Measurements from ENCODE around the gene PRM2.
"Not testable (repeated sequence)": the region's sequence is repeated elsewhere in the genome, so short reads cannot be mapped to it uniquely, and the experiment has no call there.

The PRM2 gene

DNA sequence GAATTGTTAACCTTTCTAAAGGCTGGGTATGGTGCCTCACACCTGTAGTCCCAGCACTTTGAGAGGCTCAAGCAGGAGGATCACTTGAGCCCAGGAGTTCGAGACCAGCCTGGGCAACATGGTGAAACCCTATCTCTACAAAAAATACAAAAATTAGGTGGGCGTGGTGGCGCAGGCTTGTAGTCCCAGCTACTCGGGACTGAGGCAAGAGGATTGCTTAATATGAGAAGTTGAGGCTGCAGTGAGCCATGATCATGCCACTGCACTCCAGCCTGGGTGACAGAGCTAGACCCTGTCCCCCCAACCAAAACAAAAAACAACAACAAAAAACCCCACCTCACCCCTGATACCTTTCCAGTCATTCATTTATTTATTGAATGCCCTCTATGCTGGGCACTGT is 13.4 kb upstream of the PRM2 start:
- not testable (repeated sequence) for DNase-seq (ENCODE audit: low spot score)

DNA sequence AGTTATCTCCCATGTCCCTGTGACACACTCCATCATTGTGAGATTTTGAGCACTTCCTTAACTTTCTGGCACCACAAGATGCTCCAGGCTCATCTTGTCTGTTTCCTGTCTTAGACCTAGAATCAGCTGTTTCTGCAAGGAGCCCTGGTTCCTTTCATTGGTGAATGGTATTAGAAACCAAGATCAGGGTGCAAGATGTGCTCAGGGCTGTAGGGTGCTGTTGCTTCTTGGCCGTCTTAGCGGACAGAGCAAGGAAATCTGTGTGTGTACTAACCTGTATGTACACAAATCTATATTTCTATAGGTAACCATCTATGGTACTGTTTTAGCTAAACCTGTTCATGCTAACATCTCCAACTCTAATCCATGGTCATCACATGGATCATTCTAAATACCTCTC is 12.9 kb upstream of the PRM2 start:
- DNase-seq (ENCODE audit: low spot score): no peak

DNA sequence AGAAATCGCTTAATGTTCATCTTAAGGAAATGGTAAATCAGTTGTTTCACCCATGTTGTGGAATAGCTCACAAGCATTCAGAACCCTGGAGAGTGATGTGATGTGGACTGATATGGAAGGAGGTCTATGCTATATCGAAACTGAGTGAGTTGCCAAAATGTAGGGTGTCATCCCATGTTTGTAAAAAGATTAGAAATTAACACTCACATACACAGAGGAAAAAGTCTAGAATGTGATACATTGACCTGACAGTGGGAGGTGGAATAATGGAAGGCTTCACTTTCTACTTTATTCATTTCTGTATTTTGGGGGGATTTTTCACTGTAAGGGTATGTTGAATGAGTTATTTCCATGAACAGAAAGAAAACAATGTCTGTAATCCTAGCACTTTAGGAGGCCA is 9.6 kb upstream of the PRM2 start:
- DNase-seq (ENCODE audit: low spot score): no peak

DNA sequence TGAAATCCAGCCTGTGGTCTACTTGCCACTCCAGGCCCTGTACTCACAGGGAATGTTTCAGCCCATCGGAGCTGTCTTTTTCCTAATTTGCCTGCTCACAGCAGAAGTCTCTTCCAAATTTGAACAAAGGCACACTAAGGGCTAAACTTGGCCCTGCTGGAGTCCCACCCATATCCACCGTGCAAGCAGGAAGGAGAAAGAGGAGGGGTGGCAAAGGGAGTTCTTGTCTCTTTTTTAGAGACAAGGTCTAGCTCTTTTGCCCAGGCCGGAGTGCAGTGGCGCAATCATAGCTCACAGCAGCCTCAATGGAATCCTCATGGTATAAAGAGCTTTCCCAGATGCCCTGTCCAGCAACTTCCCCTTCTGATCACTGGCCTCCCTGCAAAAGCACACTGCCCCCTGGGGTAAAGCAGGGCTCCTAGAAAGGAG is 7.6 kb upstream of the PRM2 start:
- DNase-seq (ENCODE audit: low spot score): no peak

GRCh38 chr16:11280616-11281522 is 4.6 kb upstream of the PRM2 start, which contains the start of gene PRM1:
PRM1 (minus strand) TSS chr16:11281330; CDS start chr16:11281238, 92 bp downstream.
- DNase-seq (ENCODE audit: low spot score): peak; percentile 14

GRCh38 chr16:11278681-11279628 is 2.7 kb upstream of the PRM2 start:
- DNase-seq (ENCODE audit: low spot score): no peak

DNA sequence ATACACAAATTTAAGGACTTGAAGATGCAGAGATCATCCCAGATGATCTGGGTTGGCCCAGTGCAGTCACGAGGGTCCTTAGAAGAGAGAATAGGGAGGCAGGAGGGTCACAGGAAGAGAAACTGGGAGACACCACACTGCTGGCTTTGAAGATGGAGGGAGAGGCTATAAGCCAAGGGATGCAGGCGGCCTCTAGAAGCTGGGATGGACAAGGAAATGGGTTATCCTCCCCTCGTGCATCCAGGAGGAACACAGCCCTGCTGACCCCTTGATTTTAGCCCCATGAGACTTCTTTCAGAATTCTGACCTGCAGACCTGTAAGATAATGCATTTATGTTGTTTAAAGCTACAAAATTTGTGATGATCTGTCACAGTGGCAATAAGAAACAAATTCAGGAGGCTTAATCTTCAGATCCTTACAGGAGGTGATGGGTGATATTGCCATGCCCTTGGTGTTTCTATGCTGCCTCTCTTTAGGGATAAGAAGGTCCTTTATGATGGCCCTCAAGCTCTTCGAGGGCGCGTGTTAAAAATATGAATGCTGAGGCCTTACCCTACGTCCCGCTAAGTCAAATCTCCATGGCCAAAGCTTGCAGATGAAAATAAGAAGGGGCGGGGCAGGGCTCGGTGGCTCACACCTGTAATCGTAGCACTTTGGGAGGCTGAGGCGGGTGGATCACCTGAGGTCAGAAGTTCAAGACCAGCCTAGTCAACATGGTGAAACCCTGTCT is 1.5 kb upstream of the PRM2 start:
- no peak for DNase-seq (ENCODE audit: low spot score)

GRCh38 chr16:11276896-11277593 is 765 bp upstream of the PRM2 start:
- no peak for DNase-seq (ENCODE audit: low spot score)

GRCh38 chr16:11274964-11275363 is 1.3 kb downstream of the PRM2 start:
- no peak for DNase-seq (ENCODE audit: low spot score)

- DNase-seq (ENCODE audit: low spot score): no peak
Measured at GRCh38 chr16:11273721-11274324, 2.5 kb downstream of the PRM2 start.

GRCh38 chr16:11272921-11273720 is 3.2 kb downstream of the PRM2 start, which contains the start of gene PRM3:
PRM3 (minus strand) TSS chr16:11273629; CDS start chr16:11273595, 34 bp downstream.
- DNase-seq (ENCODE audit: low spot score): no peak

GRCh38 chr16:11272484-11272883 is 3.8 kb downstream of the PRM2 start:
- DNase-seq (ENCODE audit: low spot score): no peak

DNA sequence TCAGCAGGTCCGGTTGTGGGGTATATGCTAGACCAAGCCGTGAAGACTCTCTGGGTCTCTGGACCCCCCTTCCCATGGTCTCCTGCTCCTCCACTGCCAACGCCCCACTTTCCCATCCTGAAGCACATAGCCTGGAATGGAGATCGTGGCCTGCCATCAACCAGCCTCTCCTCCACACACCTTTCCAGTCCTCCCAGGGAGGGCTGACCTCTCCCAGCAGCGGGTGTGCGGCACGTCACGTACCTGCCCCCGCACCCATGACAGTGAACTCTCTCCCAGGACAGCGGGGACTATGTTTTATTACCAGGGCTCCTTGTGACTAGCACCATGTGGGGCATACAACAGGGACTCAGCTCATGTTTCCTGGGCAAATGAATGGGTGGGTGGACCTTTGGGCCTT is 4.7 kb downstream of the PRM2 start:
- no peak for DNase-seq (ENCODE audit: low spot score)

- DNase-seq (ENCODE audit: low spot score): no peak
Measured at GRCh38 chr16:11270602-11271162, 5.6 kb downstream of the PRM2 start.

GRCh38 chr16:11268921-11269375 is 7.3 kb downstream of the PRM2 start, which contains the start of gene TNP2:
TNP2 (minus strand) TSS chr16:11269325; CDS start chr16:11269262, 63 bp downstream.
- DNase-seq (ENCODE audit: low spot score): no peak

DNA sequence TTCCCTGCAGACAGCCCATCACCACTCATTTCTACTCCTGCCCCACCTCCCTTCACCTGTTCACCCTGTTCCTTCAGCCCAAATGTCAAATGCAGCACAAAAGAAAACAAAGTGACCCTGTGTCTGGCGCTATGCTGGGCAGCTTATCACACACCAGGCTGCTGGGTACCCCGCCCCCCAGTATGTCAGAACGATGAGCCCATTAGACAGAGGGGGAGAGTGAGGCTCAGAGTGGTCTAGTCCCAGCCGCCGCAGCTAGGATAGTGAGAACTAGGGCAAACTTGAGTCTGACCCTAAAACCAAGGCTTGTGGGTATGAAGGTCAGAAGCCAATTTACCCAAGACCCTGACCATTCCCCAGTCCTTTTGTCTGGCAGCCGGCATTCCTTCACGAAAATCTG is 11.2 kb downstream of the PRM2 start:
- DNase-seq (ENCODE audit: low spot score): no peak

GRCh38 chr16:11264155-11264832 is 12.0 kb downstream of the PRM2 start:
- DNase-seq (ENCODE audit: low spot score): no peak

DNA sequence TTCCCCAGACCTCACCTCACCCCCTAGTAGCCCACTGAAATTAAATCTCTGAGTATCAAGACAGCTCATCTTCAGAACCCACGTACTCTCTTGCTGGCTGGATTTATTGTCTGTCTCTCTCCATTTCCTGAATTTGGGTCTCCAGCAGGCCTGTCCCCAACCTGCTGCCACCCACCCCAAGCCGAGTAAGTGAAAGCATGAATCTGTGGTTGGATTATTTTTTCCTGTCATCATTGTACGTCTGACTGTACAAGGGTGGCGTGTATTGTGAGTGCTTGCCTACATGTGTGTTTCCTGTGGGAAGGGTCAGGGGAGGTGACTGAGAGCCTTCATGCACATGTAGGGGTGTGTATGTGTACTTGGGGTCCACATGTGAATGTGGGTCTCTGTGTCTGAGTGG is 12.5 kb downstream of the PRM2 start:
- DNase-seq (ENCODE audit: low spot score): no peak

DNA sequence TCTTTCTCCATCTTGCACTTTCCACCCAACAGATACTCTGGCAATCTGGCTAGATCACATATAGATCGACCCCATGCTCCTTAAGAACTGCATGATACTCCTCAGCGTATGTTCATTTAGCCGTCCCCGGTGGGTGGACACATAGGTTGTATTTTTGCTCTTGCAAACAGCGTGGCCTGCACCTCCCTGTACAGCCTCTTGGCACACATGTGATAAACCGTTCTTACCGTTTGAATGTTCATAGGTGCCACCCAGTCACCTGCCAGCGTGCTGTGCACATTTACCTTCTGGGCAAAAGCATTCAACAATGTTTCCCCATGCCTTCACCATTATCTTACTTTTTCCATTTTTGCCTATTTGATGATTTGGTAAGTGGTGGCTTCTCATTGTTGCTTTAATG is 13.4 kb downstream of the PRM2 start:
- DNase-seq (ENCODE audit: low spot score): no peak
